Mammary epithelial cell (primary cell): ENCODE results near the gene CD180.

ENCODE experiments used
- EZH2 ChIP-seq: IDR thresholded peaks from 2 replicates; pipeline ENCODE4 v1.6.1; 2012; ENCODE audit warnings: low read length, inconsistent platforms, borderline replicate concordance
- TF ChIP-seq, protein P1 (sequence below), 2 donors: IDR thresholded peaks in 1 of 2; conservative IDR thresholded peaks in 1 of 2; 2 replicates each; pipeline ENCODE4 v1.5.1; 2011 to 2012; ENCODE audit warnings: inconsistent platforms in 2 of 2, low read length in 2 of 2, mild to moderate bottlenecking in 2 of 2, control low read depth in 1 of 2, low read depth in 1 of 2; ENCODE audit not compliant: insufficient read depth in 1 of 2; ENCODE audit errors: extremely low read depth in 1 of 2

DNA sequence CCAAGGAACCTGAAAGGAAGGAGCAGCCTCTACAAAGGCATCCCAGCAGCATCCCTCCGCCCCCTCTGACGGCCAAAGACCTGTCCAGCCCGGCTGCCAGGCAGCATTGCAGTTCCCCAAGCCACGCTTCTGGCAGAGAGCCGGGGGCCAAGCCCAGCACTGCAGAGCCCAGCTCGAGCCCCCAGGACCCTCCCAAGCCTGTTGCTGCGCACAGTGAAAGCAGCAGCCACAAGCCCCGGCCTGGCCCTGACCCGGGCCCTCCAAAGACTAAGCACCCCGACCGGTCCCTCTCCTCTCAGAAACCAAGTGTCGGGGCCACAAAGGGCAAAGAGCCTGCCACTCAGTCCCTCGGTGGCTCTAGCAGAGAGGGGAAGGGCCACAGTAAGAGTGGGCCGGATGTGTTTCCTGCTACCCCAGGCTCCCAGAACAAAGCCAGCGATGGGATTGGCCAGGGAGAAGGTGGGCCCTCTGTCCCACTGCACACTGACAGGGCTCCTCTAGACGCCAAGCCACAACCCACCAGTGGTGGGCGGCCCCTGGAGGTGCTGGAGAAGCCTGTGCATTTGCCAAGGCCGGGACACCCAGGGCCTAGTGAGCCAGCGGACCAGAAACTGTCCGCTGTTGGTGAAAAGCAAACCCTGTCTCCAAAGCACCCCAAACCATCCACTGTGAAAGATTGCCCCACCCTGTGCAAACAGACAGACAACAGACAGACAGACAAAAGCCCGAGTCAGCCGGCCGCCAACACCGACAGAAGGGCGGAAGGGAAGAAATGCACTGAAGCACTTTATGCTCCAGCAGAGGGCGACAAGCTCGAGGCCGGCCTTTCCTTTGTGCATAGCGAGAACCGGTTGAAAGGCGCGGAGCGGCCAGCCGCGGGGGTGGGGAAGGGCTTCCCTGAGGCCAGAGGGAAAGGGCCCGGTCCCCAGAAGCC is 30.8 kb downstream of the CD180 start:
- TF ChIP-seq, protein P1, sequence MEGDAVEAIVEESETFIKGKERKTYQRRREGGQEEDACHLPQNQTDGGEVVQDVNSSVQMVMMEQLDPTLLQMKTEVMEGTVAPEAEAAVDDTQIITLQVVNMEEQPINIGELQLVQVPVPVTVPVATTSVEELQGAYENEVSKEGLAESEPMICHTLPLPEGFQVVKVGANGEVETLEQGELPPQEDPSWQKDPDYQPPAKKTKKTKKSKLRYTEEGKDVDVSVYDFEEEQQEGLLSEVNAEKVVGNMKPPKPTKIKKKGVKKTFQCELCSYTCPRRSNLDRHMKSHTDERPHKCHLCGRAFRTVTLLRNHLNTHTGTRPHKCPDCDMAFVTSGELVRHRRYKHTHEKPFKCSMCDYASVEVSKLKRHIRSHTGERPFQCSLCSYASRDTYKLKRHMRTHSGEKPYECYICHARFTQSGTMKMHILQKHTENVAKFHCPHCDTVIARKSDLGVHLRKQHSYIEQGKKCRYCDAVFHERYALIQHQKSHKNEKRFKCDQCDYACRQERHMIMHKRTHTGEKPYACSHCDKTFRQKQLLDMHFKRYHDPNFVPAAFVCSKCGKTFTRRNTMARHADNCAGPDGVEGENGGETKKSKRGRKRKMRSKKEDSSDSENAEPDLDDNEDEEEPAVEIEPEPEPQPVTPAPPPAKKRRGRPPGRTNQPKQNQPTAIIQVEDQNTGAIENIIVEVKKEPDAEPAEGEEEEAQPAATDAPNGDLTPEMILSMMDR (conservative IDR thresholded peaks at IDR 0.05 in 1 of 2, IDR thresholded peaks at IDR 0.05 in 1 of 2; ENCODE audit: extremely low read depth in 1 of 2, insufficient read depth in 1 of 2, low read depth in 1 of 2, low read length in 2 of 2): peak; percentile 71 to 88
- TF ChIP-seq EZH2: no peak
